Testis (tissue), 2 donors: Measurements from ENCODE around the gene BATF.

Source experiments
- CTCF ChIP-seq, 3 experiments: fragments of 450-650 bp in 2 of 3; fragments of 200-600 bp in 1 of 3; sonication (generic) in 1 of 3; IDR thresholded peaks; one replicate each; pipeline ENCODE4 v1.5.1; 2016 to 2019; ENCODE audit warnings: antibody characterized with exemption in 3 of 3, mild to moderate bottlenecking in 2 of 3, moderate library complexity in 1 of 3
- POLR2A ChIP-seq: fragments of 450-650 bp; IDR thresholded peaks from one replicate; pipeline ENCODE4 v1.6.1; 2017; ENCODE audit warnings: antibody characterized with exemption, mild to moderate bottlenecking, moderate library complexity

- TF ChIP-seq CTCF (IDR thresholded peaks at IDR 0.05) (no peak), POLR2A (no peak)
These were observed 49.8 kb downstream of the BATF start for GRCh38 chr14:75572104-75572503.
